ENCODE measurements around the gene NOB1.
"Not testable (repeated sequence)": the region's sequence is repeated elsewhere in the genome, so short reads cannot be mapped to it uniquely, and the experiment has no call there.

Gene NOB1

DNA sequence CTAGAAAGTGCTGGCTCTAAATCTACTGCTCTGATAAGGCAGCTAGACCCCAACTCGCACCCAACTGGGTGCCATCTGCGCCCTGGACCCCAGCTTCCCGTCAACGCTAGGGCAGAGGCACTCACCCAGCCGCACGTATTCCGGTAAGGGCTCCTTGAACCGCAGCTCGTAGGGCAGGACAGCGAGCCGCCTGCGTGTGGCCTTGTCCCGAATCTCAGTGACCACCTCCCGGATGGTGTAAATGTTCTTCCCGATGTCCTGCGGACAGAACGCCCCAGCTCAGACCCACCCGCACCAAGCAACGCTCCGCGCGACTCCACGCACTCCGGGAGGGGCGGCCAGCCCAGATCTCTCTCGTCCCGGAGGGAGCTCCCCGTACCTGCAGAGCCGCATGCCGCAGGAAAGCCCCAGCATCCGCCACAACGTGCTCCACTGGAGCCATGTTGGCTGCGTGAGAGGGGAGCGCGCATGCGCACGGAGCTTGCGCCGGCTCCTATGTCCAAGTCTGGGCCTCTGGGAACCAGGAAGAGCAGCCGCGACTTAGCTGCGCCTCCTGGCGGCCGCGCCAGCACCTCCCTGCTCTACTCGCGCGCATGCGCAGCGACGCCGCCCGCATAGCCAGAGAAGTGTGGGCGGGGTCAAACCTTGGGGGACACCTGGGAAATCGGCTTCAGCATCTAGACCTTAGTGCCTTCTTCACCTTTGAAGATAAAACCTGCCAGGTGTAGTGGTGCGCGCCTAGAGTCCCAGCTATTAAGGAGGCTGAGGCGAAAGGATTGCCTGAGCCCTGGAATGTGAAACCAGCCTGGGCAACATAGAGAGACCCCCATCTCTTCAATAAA lies at the start of gene NOB1:
Gene NOB1, minus strand, starts transcription at position 458 of the 842 bp plus-strand sequence. Its CDS starts 16 bp downstream, at position 442.
- DNase-seq (ENCODE audit: low spot score), result peak; percentile 97

DNA sequence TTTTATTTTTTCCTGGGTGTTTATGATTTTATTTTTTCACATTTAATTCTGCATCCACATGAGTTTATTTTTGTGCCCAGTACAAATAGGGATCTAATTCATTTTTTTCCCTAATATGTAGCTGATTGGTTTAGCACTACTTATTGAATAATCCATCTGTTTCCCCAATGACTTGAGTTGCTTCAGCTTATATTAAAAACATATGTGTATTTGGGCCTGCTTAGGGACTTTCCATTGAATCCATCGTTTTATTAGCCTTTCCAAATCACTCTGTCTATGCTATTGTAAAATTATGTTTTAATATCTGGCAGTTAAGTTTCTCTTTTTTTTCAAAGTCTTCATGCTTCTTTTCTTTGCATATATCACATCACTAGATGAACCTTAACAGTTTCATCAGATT lies 49.6 kb upstream of the NOB1 start:
- no peak for DNase-seq (ENCODE audit: low spot score)

DNA sequence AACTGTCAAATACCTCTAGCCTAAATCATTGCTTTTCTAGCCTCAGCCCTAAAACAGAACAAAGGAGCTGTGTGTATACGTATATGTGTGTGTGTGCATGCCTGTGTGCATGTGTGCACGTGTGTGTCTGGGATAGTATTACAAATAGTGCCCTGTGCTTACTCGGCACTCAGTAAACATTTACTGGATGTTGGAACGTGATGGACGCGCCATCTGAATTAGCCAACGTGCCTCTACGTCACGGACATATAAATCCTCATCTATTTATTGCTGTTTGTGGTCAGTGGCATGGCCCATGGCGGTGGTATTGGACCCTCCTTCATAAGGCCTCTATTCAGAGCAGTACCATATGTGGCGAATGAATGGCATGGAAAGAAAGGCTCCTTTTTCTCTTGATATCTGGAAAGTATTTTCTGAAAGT lies 44.9 kb upstream of the NOB1 start:
- no peak for DNase-seq (ENCODE audit: low spot score)

DNA sequence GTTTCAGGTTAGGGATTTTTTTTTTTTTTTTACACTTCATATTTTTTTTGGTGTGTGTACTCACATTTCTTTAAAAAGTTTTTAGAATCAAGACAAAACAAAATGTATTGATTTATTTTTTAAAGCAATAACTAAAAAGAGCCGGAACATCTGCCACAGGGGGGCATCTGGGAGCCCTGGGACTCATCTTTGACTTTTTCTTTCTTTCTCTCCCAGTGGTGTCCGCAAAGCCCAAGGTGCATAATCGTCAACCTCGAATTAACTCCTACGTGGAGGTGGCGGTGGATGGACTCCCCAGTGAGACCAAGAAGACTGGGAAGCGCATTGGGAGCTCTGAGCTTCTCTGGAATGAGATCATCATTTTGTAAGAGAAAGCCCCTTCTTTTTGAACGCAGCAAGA lies 43.7 kb upstream of the NOB1 start:
- no peak for DNase-seq (ENCODE audit: low spot score)

DNA sequence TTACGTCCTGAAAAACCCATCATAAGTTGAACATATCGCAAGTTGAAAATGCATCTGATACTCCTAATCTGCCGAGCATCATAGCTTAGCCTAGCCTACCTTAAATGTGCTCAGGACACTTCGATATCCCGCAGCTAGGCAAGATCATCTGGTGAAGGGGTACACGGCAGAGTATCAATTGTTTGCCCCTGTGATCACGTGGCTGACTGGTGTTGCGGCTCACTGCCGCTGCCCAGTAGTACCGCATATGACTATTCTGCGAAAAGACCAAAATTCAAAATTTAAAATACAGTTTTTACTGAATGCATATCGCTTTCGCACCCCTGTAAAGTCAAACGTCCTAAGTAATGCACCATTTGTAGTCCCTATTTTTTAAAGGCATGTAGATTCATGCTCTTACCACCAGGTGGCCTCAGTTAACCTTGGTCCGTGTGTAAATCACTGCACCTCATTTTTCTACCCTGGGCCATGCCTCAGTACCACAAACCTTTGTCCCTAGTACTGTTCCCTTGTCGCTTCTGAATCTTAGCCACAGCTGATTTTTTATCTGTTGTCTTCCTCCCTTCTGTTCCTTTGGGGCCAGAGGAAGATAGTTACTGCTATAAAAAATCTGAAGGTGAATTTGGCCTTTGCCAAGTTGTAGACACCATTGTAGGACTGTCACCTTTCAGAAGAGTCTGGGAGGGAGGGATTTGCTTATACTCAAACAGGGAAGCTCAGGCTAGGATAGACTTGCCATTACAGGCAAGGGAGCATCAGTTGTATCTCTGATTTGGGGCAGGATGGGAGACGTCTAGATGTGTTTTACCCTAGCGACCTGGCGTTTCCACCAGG lies 41.8 kb upstream of the NOB1 start:
- peak; percentile 77 for DNase-seq (ENCODE audit: low spot score)

DNA sequence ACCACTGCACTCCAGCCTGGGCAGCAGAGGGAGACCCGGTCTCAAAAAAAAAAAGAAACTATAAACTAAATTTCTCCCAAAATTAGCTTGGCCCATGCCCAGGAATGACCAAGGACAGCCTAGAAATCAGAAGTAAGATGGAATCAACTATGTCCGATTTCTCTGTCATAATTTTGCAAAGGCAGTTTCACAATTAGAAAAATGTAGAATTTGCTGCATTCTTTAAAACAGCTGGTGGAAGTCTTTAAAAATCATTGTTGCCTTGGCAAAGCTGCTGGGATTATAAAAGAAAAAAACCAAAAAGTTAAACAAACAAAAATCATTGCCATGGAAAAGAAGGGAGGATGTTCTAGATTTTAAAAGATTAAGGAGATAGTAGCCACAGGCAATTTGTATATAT lies 39.8 kb upstream of the NOB1 start:
- no peak for DNase-seq (ENCODE audit: low spot score)

DNA sequence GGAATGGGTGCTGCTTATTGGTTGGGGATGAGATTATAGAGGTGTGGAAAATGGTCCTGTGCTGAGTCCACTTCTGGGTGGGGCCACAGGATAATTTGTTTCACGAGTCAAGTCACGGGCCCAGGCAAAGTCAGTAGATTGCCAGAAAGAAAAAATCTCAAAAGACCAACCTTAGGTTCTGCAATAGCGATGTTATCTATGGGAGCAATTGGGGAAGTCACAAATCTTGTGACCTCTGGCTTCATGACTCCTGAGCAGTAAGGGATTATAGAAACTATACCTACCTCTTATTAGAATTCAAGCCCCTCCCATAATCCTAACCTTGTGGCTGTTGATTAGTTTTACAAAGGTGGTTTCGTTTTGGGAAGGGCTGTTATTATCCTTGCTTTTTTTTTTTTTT lies 38.8 kb upstream of the NOB1 start:
- DNase-seq (ENCODE audit: low spot score), result no peak

DNA sequence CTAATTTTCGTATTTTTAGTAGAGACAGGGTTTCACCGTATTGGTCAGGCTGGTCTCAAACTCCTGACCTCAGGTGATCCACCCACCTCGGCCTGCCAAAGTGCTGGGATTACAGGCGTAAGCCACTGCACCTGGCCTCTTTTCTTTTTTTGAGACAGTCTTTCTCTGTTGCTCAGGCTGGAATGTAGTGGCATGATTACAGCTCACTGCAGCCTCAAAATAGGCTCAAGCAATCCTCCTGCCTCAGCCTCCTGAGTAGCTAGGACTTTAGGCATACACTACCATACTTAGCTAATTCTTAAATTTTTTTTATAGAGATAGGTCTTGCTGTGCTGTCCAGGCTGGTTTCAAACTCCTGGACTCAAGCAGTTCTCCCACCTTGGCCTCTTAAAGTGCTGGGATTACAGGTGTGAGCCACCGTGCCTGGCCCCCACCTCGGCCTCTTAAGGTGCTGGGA lies 36.7 kb upstream of the NOB1 start:
- not testable (repeated sequence) for DNase-seq (ENCODE audit: low spot score)

DNA sequence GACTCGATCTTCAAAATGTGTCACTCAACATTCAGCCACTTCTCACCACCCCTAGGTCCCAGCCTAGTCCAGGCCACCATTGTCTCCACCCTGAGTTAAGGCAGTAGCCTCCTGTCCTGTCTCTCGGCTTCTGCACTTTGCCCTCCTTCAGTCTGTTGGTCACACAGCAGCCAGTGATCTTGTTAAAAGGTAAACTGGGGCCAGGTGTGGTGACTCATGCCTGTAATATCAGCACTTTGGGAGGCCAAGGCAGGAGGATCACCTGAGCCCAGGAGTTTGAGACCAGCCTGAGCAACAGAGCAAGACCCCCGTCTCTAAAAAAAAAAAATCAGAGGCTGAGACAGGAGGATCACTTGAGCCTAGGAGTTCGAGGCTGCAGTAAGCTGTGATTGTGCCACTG lies 33.2 kb upstream of the NOB1 start:
- DNase-seq (ENCODE audit: low spot score), result no peak

DNA sequence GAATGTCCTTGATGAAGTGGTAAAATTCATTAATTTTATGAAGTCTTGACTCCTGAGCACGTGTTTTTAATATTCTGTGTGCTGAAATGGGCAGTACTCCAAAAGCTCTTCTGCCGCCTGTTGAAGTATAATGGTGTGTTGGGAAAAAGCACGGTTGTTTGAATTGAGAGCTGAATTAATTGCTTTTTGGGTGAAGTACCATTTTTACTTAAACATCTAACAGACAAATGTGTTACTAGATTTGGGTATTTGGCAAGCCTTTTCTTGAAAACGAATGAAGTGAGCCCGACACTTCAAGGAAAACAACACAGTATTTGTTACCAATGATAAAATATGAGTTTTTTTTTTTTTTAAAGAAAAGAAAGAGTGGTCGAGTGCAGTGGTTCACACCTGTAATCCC lies 29.9 kb upstream of the NOB1 start:
- DNase-seq (ENCODE audit: low spot score), result no peak

DNA sequence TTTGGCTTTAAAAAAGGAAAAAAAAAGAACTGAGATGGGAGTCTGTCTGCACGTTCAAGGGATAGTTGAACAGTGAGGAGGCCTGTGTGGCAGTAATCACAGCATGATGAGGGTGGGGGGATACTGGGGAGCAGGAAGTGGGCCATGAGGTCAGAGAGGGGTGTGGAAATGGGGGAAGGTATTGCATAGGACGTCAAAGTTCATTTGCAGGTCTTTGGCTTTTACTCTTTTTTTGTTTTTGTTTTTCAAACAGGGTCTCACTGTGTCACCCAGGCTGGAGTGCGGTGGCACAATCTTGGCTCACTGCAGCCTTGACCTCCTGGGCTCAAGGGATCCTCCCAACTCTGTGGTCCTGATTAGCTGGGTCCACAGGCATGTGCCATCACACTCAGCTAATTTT lies 26.4 kb upstream of the NOB1 start:
- no peak for DNase-seq (ENCODE audit: low spot score)

DNA sequence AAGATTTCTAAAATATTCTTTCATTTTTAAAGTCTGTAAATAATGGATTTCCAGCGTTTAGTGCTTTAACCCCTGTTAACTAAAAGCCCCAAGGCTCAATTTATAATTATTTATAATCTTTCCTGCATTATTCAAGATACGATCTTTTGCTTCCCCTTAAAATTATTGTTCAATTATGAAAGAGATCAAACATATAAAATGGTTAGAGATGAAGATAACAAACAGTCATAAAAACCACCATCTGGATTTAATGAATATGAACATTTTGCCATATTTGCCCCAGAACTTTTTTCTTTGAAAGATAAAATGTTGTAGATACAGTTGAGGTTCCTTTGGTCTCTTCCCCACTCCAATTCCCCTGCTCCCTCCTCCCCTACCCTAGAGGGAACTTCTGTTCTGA lies 25.0 kb upstream of the NOB1 start:
- no peak for DNase-seq (ENCODE audit: low spot score)

DNA sequence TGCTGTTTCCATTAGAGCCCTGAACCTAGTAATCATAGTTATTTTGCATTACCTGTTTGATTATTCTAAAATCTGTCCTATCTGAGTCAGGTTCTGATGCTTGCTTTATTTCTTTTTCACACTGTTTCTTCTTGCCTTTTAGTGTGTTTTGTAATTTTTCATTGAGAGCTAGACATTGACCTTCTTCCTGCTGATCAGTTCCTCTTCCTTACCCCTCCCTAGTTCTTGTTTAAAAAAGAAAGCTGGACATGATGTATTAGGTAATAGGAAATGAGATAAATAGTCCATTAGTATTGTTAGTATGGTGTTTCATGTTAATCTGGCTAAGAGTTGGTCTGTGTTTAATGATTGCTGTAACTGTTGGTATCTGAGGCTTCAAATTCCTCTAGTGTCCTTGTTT lies 20.8 kb upstream of the NOB1 start:
- no peak for DNase-seq (ENCODE audit: low spot score)

DNA sequence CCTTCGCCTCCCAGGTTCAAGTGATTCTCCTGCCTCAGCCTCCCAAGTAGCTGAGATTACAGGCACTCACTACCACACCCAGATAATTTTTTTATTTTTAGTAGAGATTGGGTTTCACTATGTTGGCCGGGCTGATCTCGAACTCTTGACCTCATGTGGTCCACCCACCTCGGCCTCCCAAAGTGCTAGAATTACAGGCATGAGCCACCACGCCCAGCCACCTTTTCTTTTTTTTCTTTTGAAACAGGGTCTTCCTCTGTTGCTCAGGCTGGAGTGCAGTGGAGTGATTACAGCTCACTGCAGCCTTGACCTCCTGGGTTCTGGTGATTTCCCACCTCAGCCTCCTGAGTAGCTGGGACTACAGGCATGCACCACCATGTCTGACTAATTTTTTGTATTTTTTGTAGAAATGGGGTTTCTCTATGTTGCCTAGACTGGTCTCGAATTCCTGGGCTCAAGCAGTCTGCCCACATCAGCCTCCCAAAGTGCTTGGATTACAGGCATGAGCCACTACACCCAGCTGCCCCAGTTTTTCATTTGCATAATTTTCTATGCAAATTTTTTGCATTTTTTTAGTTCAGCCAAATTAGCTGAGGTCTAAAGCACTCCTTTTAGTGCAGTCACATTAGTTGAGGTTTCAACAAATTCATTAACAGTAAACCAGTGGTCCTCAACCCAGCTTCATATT lies 18.7 kb upstream of the NOB1 start:
- DNase-seq (ENCODE audit: low spot score), result no peak

DNA sequence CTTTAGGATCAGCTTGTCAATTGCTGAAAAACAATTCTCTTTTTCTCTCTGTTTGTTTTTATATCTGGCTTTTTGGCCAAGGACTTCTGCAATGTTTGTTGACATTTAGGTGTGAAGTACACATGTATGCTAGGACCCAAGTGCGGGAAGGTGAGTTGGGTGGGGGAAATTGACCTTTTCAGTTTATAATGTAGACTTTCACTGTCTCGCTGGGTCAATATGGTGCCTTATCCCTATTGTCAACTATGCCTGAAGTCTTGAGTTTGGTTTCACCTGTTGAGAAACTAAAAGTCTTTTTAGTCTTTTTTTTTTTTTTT lies 16.9 kb upstream of the NOB1 start:
- DNase-seq (ENCODE audit: low spot score), result no peak

DNA sequence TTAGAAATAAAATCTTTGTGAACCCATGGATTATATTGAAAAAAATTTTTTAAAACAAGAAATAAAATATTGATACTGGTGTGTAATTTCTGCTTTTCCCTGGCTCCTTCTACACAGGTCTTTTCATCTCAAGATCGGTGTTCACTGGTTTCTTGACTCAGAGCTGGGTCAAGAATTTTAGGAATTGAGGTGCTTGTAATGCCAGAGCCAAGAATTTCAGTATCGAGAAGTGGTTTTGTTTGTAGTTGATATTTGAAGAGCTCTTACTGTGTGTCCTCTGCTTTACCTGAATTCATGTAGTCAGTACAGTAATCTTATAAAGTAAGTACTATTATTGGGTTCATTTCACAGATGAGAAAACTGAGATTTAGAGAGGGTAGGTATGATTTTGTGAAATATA lies 14.7 kb upstream of the NOB1 start:
- no peak for DNase-seq (ENCODE audit: low spot score)

DNA sequence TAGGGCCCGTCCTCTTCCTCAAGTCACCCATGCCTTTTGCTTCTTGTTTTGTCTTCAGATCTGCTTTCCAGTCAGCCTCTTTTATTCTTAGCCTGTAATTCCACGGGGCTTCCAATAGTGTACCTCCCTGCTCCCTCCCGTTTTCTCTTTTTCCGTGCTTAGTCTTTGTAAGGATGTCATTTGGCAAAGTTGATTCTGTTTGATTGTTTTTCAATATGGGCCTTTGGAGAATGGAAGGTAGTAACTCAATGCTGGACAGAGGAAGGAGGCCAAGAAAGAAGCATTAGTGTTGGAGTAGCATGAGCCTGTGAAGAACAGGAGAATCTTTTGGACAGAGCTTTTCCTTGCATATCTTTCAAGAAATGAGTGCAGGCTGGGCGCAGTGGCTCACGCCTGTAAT lies 13.9 kb upstream of the NOB1 start:
- no peak for DNase-seq (ENCODE audit: low spot score)

DNA sequence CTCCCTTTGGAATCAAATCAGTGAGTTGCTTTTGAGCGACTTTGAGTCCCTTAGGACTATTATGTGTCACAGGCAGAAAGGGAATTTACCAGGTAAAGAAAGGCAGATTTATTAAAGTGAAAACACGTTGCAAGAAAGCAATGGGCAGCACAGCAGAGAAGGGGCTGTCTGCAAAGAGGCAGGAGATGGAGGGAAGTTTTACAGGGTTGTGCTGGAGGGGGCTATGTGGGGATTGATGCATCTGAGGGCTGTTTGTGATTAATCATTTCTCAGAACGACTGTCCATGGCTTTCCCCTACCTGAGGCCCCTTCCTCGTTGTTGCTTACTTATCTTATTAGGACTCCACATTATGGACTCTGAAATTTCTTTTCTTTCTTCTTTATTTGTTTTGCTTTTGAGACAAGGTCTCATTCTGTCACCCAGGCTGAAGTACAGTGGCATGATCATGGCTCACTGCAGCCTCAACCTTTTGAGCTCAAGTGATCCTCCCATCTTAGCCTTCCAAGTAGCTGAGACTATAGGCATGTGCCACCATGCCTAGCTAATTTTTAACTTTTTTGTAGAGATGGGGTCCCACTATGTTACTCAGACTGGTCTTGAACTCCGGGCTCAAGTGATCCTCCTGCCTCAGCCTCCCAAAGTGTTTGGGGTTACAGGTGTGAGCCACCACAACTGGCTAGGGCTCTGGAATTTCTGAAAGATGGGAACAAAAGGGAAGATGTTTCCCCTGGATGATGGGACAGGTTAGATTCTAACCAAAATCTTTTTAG lies 12.9 kb upstream of the NOB1 start:
- DNase-seq (ENCODE audit: low spot score), result no peak

DNA sequence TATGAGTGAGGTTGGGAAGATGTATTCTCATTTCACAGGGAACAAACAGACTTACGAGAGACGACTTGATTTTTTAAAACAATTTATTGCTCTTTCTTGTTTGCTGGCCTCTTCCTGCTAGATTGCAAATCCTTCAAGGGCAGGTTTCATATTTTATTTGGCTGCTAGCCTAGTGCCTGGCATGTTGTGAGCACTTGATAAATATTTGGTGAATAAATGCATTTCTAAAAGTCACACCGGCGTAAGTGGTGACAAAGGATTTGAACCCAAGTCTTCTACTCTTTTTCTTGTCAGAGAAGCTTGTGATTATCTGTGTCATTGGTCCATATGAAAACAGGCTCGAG lies 8.8 kb upstream of the NOB1 start:
- no peak for DNase-seq (ENCODE audit: low spot score)

DNA sequence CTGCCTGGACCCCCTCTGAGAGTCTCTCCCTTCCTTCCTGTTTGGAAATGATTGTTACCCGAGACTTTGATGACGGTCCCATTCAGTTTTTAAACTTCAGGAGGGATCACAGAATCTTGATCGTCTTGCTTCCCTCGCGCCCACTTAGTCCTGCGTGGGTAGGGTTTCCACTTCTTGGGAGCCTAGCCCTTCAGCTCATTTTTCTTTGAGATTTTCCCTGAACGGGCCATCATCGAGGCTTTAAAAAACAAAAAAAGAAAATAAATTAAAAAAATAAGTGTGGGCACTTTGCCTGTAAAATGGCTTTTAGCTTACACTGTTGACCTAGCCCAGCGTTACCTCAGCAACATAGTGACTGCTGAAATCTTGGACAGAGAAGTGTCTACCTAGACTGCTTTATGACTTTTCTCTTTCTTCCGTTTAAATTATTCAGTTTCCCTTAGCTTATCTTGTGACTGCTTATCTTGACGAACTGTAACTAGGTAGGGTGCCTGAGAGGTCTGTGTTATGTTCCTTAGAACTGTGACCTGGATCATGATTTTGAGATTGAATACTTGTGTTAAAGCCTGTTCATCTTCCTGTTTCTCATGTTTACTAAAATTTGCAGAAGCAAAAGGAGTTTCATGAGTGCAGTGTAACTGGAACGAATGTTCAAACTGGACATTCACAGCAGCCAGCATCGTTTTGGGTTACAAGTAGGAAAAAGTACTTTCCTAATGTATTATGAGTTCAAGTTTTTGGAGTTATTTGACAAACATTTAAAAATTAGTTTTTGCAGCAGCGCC lies 8.3 kb upstream of the NOB1 start:
- DNase-seq (ENCODE audit: low spot score), result no peak
